GM12873 (cell line): ENCODE measurements around the gene CD274.

Source experiments
- TF ChIP-seq, protein P1 (sequence below): IDR thresholded peaks from 2 replicates; pipeline ENCODE4 v1.5.1; 2012; ENCODE audit warnings: low read depth, mild to moderate bottlenecking, moderate library complexity, low read length, control low read depth; ENCODE audit not compliant: insufficient read depth; ENCODE audit errors: missing control alignments

Gene CD274

DNA sequence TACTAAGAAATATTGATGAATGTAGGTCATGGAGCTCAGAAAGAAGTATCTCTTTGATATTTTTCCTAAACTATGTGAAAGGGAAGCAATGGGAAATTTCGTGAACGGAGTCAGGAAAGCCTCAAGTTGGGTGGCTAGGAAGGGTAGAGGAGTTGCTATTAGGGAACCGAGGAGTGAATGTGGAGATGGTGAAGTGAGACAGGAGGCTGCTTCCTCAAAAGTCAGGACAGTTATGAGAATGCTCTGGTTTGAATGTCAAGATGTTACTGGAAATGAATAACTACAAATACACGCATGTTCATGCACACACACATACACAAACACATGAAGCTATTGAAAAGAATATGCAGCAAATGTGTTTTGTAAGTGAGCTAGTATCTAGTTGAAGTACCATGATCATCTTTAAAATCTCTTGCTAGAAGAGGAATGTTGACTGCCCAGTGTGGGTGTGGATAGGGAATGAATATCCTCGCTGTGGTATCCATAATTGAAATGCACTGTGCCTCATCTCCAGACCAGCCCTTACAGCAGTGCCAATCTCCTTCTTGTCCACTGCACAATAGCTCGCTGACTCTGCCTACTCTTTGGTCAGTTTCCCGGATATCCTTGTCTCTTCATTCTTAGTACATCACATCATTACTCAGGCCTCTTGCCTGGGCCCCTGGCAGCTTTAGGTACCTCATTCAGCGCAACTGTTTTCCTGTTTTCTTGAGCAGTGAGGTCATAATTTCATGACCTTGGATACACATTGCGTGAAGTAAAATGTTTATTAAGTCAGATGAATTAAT is 38.1 kb downstream of the CD274 start:
- TF ChIP-seq, protein P1, sequence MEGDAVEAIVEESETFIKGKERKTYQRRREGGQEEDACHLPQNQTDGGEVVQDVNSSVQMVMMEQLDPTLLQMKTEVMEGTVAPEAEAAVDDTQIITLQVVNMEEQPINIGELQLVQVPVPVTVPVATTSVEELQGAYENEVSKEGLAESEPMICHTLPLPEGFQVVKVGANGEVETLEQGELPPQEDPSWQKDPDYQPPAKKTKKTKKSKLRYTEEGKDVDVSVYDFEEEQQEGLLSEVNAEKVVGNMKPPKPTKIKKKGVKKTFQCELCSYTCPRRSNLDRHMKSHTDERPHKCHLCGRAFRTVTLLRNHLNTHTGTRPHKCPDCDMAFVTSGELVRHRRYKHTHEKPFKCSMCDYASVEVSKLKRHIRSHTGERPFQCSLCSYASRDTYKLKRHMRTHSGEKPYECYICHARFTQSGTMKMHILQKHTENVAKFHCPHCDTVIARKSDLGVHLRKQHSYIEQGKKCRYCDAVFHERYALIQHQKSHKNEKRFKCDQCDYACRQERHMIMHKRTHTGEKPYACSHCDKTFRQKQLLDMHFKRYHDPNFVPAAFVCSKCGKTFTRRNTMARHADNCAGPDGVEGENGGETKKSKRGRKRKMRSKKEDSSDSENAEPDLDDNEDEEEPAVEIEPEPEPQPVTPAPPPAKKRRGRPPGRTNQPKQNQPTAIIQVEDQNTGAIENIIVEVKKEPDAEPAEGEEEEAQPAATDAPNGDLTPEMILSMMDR: no peak

DNA sequence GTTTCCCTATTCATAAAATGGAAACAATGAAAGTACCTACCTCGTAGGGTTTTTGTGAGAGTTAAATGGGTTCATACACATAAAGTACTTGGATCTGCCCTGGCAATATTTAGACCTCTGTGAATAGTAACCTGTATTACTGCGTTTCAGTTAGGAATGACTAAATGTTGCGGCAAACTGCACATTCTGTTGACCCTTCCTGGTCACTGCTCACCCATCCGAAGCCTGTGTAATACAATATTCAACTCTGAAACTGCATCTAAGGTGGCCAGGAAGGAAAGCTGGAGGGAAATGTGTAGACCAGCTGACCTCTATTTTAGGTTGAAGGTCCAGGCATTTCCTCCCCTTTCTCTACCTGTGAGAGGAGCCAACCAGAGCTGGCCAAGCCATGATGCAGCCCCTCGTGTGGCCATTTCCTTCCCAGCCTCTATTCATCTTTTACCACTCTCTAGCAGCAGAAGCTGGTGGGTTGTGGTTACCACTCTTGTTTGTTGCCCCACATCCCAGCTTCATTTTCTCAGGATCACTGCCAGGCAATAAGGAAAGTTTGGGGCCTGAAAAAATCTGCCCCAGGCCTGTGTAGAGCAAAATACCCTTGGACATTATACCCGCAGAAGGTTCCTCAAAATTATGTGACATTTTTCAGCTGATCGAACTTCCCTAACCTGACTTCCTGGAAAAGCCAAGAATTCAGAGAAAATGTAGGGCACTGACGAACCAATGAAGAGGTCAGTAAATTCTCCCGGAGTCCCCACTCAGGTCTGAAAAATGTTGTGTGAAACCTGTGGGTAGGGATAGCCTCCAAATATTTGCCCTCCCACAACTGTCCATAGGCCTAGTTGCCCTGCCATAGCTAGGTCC is 39.5 kb downstream of the CD274 start:
- TF ChIP-seq, protein P1: no peak

DNA sequence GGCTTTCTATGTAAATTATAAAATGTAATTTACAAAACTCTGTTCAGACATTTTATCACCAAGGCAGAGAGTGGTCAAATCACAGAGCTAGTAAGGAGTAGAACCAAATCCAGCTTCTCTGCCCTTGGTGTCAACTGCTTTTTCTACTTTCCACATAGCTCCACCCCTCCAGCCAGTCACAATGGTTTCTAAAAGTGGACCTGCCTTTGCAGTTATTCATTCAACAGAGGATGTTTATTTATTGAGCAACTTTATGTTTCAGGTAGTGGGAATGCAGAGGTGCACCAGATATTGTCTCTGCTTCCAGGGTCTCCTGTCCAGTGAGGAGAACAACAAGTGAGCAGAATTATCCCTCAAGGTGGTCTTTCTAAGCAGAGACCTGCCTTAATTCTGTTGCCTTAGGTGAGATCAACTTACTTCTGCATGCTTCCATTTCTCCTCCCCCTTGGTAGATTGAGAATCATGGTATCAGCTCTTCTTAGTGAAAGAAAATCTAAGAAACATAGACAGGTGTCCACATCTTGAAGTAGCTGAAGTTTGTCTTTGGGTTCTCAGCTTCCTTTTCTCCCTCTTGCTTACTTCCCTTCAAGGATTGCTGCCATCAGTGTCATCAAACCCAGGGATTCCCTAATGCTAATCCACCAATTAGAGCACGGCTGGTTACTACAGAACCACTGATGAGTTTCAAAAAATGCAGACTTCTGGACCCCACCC is 42.8 kb downstream of the CD274 start:
- TF ChIP-seq, protein P1: no peak

DNA sequence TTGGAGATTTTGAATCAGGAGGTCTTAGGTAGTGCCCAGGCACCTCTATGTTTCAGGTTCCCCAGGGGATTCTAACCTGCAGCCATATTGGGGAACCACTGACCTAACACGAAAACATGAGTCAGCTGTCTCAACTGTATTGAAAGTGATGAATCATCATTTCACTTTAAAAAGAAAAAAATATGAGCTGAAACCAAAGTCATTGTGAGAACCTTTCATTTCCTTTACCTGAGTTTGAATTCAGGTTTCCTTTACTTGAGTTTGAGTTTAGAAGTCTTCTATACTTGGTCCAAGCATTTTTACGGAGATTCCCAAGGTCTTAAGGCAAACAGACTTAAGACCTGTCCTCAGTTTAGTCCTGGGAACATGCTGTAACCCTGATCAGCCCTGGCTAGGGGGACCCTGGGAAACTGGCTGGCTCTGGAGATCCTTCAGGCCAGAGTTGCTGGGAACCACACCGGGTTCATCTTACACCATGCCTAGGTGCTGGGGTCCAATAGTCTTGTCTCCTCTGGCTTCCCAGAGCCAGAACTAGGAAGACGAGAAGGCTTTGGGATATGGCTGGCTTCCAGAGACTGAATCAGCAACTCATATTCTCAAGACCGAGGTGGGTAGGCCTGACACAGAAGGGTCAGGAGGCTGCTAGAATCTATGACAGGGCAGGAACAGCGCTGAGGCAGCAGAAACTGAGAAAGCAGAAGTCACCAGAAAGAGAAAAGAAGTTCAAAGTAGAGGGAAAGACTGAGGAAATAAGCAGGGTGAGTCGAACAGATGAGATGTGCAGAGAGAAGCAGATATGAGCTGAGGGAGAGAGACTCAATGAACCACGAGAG is 43.6 kb downstream of the CD274 start:
- TF ChIP-seq, protein P1: no peak

DNA sequence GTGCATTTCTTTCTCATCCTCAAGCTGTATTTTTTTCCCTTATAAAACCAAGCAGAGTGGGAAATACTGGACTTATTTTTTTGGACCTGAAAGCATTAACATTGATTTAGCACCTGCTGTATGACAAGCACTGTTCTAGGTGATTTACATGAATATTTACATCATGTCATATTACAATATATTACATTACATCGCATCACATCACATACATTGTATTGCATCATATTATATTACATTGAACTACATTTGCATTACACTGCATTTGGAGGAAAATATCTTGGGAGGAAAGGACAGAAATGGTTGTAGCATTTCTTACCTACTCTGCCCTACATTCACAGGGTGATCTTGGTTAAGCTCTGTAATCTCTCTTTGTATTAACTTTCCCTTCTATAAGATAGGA is 48.8 kb downstream of the CD274 start:
- TF ChIP-seq, protein P1: no peak

DNA sequence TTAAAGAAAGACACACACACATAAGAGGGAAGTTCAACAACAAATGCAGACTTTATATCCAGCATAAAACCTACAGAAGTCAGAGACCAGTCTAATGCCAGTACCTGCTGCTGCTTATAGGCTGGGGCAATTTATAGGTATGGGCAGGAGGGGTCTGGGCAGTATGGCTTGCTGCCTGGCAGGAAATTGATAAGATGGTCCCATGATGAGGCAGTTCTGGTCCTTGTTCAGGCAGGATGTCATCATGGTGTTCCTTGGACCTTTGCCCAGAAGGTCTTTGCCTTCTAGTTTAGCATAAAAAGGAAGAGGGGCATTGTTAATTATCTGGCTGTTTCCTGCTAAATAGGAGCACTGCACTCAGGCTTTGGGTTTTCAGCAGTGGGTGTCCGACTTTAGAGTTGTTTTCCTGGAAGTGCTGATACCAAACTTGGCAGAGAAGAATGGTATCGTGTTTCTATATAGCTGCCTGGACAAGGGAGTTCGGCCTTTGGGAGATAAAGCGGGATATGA is 49.6 kb downstream of the CD274 start:
- TF ChIP-seq, protein P1: no peak
